ELF-1 (cell line): ENCODE results near the gene TBC1D3.
"Not testable (repeated sequence)": the region's sequence is repeated elsewhere in the genome, so short reads cannot be mapped to it uniquely, and the experiment has no call there.

Experiments
- DNase-seq: peaks from one replicate; pipeline ENCODE4 v3.0.0-alpha.2; 2016; ENCODE audit warnings: low read depth, low spot score

The TBC1D3 gene

GRCh38 chr17:38192455-38192854 is at the start of gene TBC1D3:
TBC1D3 (minus strand) TSS chr17:38192555; CDS start chr17:38191029, 1,526 bp downstream.
- not testable (repeated sequence) for DNase-seq

GRCh38 chr17:38232790-38233189 is 40.4 kb upstream of the TBC1D3 start:
- not testable (repeated sequence) for DNase-seq

GRCh38 chr17:38225844-38226495 is 33.6 kb upstream of the TBC1D3 start:
- DNase-seq = not testable (repeated sequence)

- DNase-seq = not testable (repeated sequence)
Measured at GRCh38 chr17:38220867-38221266, 28.5 kb upstream of the TBC1D3 start.

GRCh38 chr17:38200271-38200670 is 7.9 kb upstream of the TBC1D3 start:
- DNase-seq = not testable (repeated sequence)

GRCh38 chr17:38134860-38135259 is 57.5 kb downstream of the TBC1D3 start:
- not testable (repeated sequence) for DNase-seq
